CD14-positive monocyte (primary cell): ENCODE data around the gene WDR5. TPM values are rescaled to one million over a fixed set of nuclear protein-coding genes. Genes with fewer than 3 reads are reported as not detected.
"Not testable (repeated sequence)": the region's sequence is repeated elsewhere in the genome, so short reads cannot be mapped to it uniquely, and the experiment has no call there.

Source experiments
- DNase-seq, 3 donors: peaks; one replicate each; pipeline ENCODE4 v3.0.0-alpha.2; 2011 to 2022
- H2AFZ ChIP-seq: 2 replicates; pipeline ENCODE4 v1.6.0; 2012; ENCODE audit warnings: mild to moderate bottlenecking, low read depth, low read length, inconsistent platforms; ENCODE audit not compliant: insufficient read depth, poor library complexity, severe bottlenecking
- H3K27ac ChIP-seq, 2 donors: 1 replicate in 1 of 2; 2 replicates in 1 of 2; pipeline ENCODE4 v1.5.1; 2012 to 2013; ENCODE audit warnings: low read length in 2 of 2, control low read depth in 1 of 2, inconsistent platforms in 1 of 2, low read depth in 1 of 2, mild to moderate bottlenecking in 1 of 2
- H3K27me3 ChIP-seq, 2 donors: one replicate each; pipeline versions ENCODE4 v1.6.0 to v1.6.1; 2011 to 2013; ENCODE audit warnings: low read length in 2 of 2; ENCODE audit not compliant: control insufficient read depth in 2 of 2, insufficient read depth in 2 of 2
- H3K36me3 ChIP-seq, 2 donors: replicated peaks in 1 of 2; 1 replicate in 1 of 2; 2 replicates in 1 of 2; pipeline versions ENCODE4 v1.5.1 to v1.6.1; 2012 to 2013; ENCODE audit warnings: low read length in 2 of 2, control low read depth in 1 of 2, inconsistent platforms in 1 of 2, mild to moderate bottlenecking in 1 of 2; ENCODE audit not compliant: insufficient read depth in 2 of 2, control insufficient read depth in 1 of 2
- H3K4me1 ChIP-seq, 2 donors: 1 replicate in 1 of 2; 2 replicates in 1 of 2; pipeline versions ENCODE4 v1.5.1 to v1.6.1; 2012 to 2013; ENCODE audit warnings: low read length in 2 of 2, control low read depth in 1 of 2, inconsistent platforms in 1 of 2, mild to moderate bottlenecking in 1 of 2, moderate library complexity in 1 of 2; ENCODE audit not compliant: insufficient read depth in 2 of 2, control insufficient read depth in 1 of 2
- H3K4me2 ChIP-seq: replicated peaks from 2 replicates; pipeline ENCODE3; 2012; ENCODE audit warnings: low read length, moderate library complexity, mild to moderate bottlenecking; ENCODE audit not compliant: poor library complexity, severe bottlenecking; ENCODE audit errors: extremely low read depth
- H3K4me3 ChIP-seq, 3 experiments: fragments of 200-600 bp in 1 of 3; sonication (generic) in 1 of 3; replicated peaks in 1 of 3; 1 replicate in 2 of 3; 2 replicates in 1 of 3; pipeline ENCODE4 v1.5.1; 2011 to 2013; ENCODE audit warnings: low read length in 3 of 3, mild to moderate bottlenecking in 3 of 3, control low read depth in 2 of 3, low read depth in 2 of 3, inconsistent platforms in 1 of 3, moderate library complexity in 1 of 3
- H3K79me2 ChIP-seq: 2 replicates; pipeline ENCODE4 v1.6.0; 2012; ENCODE audit warnings: mild to moderate bottlenecking, control low read depth, inconsistent platforms, low read length, moderate library complexity; ENCODE audit not compliant: insufficient read depth
- H3K9ac ChIP-seq: 2 replicates; pipeline ENCODE4 v1.6.0; 2017; ENCODE audit warnings: low read length, mild to moderate bottlenecking; ENCODE audit not compliant: insufficient read depth, poor library complexity, severe bottlenecking
- H3K9me3 ChIP-seq, 2 donors: replicated peaks in 1 of 2; 1 replicate in 1 of 2; 2 replicates in 1 of 2; pipeline versions ENCODE4 v1.5.1 to v1.6.1; 2012 to 2013; ENCODE audit warnings: low read length in 2 of 2, control low read depth in 1 of 2; ENCODE audit not compliant: control insufficient read depth in 1 of 2, insufficient read depth in 1 of 2
- H4K20me1 ChIP-seq: 2 replicates; pipeline ENCODE4 v1.6.0; 2012; ENCODE audit warnings: mild to moderate bottlenecking, low read length, control low read depth, moderate library complexity; ENCODE audit not compliant: insufficient read depth
- H3K27ac Mint-ChIP-seq, 7 donors: one replicate each; pipeline ENCODE4 v1.8.0; 2020; ENCODE audit warnings: mild to moderate bottlenecking in 7 of 7, mixed read lengths in 7 of 7, moderate library complexity in 6 of 7, inconsistent platforms in 2 of 7
- H3K27me3 Mint-ChIP-seq, 3 donors: one replicate each; pipeline ENCODE4 v1.8.0; 2021 to 2022; ENCODE audit warnings: low read depth in 3 of 3, mild to moderate bottlenecking in 3 of 3, mixed read lengths in 3 of 3, moderate library complexity in 3 of 3, inconsistent platforms in 1 of 3
- H3K36me3 Mint-ChIP-seq, 2 donors: one replicate each; pipeline ENCODE4 v1.8.0; 2020; ENCODE audit warnings: mixed read lengths in 2 of 2, inconsistent platforms in 1 of 2, mild to moderate bottlenecking in 1 of 2
- H3K4me1 Mint-ChIP-seq: one replicate; pipeline ENCODE4 v1.8.0; 2020; ENCODE audit warnings: mild to moderate bottlenecking, mixed read lengths
- H3K4me3 Mint-ChIP-seq, 2 donors: one replicate each; pipeline ENCODE4 v1.8.0; 2020; ENCODE audit warnings: mild to moderate bottlenecking in 2 of 2, mixed read lengths in 2 of 2, moderate library complexity in 1 of 2
- H3K9me3 Mint-ChIP-seq, 7 donors: one replicate each; pipeline ENCODE4 v1.8.0; 2020 to 2022; ENCODE audit warnings: mixed read lengths in 7 of 7, mild to moderate bottlenecking in 6 of 7, moderate library complexity in 6 of 7, inconsistent platforms in 2 of 7
- CTCF ChIP-seq: fragments of 200-600 bp; IDR thresholded peaks from one replicate; pipeline ENCODE4 v1.8.0; 2022; ENCODE audit warnings: antibody characterized with exemption, mild to moderate bottlenecking
- WGBS: methylation state at CpG from one replicate; pipeline ENCODE4 v1.1.5; 2013; ENCODE audit warnings: missing lambda C conversion rate; ENCODE audit not compliant: insufficient coverage; 5-methylcytosine and 5-hydroxymethylcytosine counted together
- intact Hi-C, 2 donors: fragments of 100-400 bp; cut with micrococcal nuclease; formaldehyde crosslinking; loops; one replicate each; pipeline versions ENCODE4 v1.15.0 to v1.15.1; 2023
- polyA plus RNA-seq, 3 donors: library from polyadenylated mRNA; depleted of rRNA in 1 of 3; unstranded in 2 of 3; stranded (reverse) in 1 of 3; fragments of 300-500 nt in 2 of 3; fragments of >200 nt in 1 of 3; fragmentation: Illumina TruSeq in 2 of 3; gene quantifications; 1 replicate in 2 of 3; 2 replicates in 1 of 3; pipeline ENCODE4 v1.2.3, GENCODE V29; 2012 to 2021

The WDR5 gene
- polyA plus RNA-seq, 3 donors = 8.7 to 17.3 (median 10.2) TPM

GRCh38 chr9:134100040-134100439, 35.8 kb upstream of the WDR5 start:
- Mint-ChIP-seq H3K27me3 (peaks cover 9 to 15% (median 15%) of the 10 kb centered on the region in 3 donors), H3K36me3 (no peaks in the 10 kb centered on the region), H3K27ac (no peak overlapping the region), H3K4me3 (no peak overlapping the region), H3K4me1 (peaks cover 7% of the 10 kb centered on the region), H3K9me3 (peaks cover 0 to 7% (median 3%) of the 10 kb centered on the region in 7 donors)
- Histone ChIP-seq H3K4me2 (no peak overlapping the region), H3K4me3 (no peak overlapping the region), H3K27me3 (no peaks in the 10 kb centered on the region), H2AFZ (no peak overlapping the region), H3K79me2 (no peaks in the 10 kb centered on the region), H3K9ac (no peak overlapping the region), H4K20me1 (no peaks in the 10 kb centered on the region), H3K9me3 (no peaks in the 10 kb centered on the region), H3K36me3 (no peaks in the 10 kb centered on the region), H3K27ac (no peak overlapping the region), H3K4me1 (peaks cover 0 to 6% of the 10 kb centered on the region in 2 donors)
- 91% methylated on average over 4 of the region's 5 CpGs for WGBS
- TF ChIP-seq CTCF = no peak
- intact Hi-C loops = no loop called here
- no peak for DNase-seq

GRCh38 chr9:134101133-134101532, 34.7 kb upstream of the WDR5 start:
- H3K4me1 Mint-ChIP-seq, H3K9me3 ChIP-seq, H3K27ac Mint-ChIP-seq, DNase-seq, H3K79me2 ChIP-seq, H3K4me1 ChIP-seq, H3K27ac ChIP-seq, H3K36me3 ChIP-seq, H2AFZ ChIP-seq, H3K4me2 ChIP-seq, H3K4me3 ChIP-seq, H4K20me1 ChIP-seq, H3K27me3 ChIP-seq, H3K4me3 Mint-ChIP-seq, H3K9ac ChIP-seq, H3K9me3 Mint-ChIP-seq, intact Hi-C loops, H3K36me3 Mint-ChIP-seq: not testable (repeated sequence)
- WGBS = no CpG with 5 or more reads among the region's 6 CpGs
- H3K27me3 Mint-ChIP-seq = peaks cover 9 to 17% (median 13%) of the 10 kb centered on the region in 3 donors
